Measurements from ENCODE around the gene GRN. TPM values are rescaled to one million over a fixed set of nuclear protein-coding genes. Genes with fewer than 3 reads are reported as not detected.

Gene GRN
- total and polyA plus RNA-seq, 9 of the 15 experiments (the other 6 are each of a cell fraction or from before 2014, with no cell fraction given), result 5.4 to 75.3 (median 20.7) TPM

DNA sequence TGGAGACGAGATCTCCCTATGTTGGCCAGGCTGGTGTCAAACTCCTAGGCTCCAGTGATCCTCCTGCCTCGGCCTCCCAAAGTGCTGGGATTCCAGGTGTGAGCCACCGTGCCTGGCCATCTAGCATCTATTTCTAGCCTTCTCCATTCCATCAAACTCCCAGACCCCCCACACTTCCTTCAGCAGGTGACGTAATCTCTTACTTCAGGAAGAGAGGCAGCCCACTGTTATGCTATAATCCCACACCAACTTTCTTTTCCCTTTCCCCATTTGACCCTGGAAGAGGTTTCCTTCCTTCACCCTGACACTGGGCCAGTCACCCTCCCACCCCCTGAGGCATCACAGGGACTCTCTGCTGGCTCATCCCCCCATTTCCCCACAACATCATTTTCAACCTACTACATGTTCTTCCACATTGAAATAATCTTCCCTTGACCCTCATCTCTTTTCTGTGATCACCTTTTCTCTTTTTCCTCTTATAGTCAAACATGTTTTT, 36.8 kb downstream of the GRN start:
- Histone ChIP-seq H3K27ac (ENCODE audit: extremely low read depth, low read depth, low read length) (no peak overlapping the region), H3K9ac (ENCODE audit: insufficient read depth in 1 of 2, low read depth in 2 of 2, low read length in 2 of 2) (no peak overlapping the region), H3K36me3 (ENCODE audit: control insufficient read depth, insufficient read depth, low read length) (no peaks in the 10 kb centered on the region), H3K4me2 (ENCODE audit: insufficient read depth, low read length) (no peak overlapping the region), H3K4me3 (no peak overlapping the region), H3K27me3 (ENCODE audit: control insufficient read depth in 2 of 2, insufficient read depth in 2 of 2, low read length in 2 of 2) (no peaks in the 10 kb centered on the region; a peak in 1 of 5 replicates), H4K20me1 (replicated peaks; ENCODE audit: control insufficient read depth, insufficient read depth, low read length) (no peaks in the 10 kb centered on the region), H3K4me1 (replicated peaks in 1 of 2; ENCODE audit: control insufficient read depth in 2 of 2, insufficient read depth in 2 of 2, low read length in 2 of 2) (peaks cover 11 to 37% of the 10 kb centered on the region in 2 experiments), H2AFZ (ENCODE audit: low read depth, low read length) (no peak overlapping the region), H3K9me3 (replicated peaks; ENCODE audit: control insufficient read depth, insufficient read depth, low read depth, low read length) (no peaks in the 10 kb centered on the region), H3K79me2 (ENCODE audit: control insufficient read depth, insufficient read depth, low read length) (peaks cover 7% of the 10 kb centered on the region; the same call in 2 of the 3 replicates), H3K9me1 (ENCODE audit: control insufficient read depth, insufficient read depth, low read length) (no peaks in the 10 kb centered on the region)
- no peak for DNase-seq (ENCODE audit: extremely low read depth in 1 of 4, low spot score in 3 of 4)
- intact Hi-C loops (cut with micrococcal nuclease), result no loop called here
- in situ Hi-C loops (cut with MboI), result no loop called here
- WGBS (ENCODE audit: insufficient coverage, low coverage, missing lambda C conversion rate), result 24% methylated on average over 4 of the region's 4 CpGs
- no TSS peak for BruUV-seq (replicated peaks)
- ChIA-PET POLR2A (no interaction called here), CTCF (ENCODE audit: low intra/inter-chr PET ratio) (no interaction called here)
- no peak for FAIRE-seq
- TF ChIP-seq, protein P1, sequence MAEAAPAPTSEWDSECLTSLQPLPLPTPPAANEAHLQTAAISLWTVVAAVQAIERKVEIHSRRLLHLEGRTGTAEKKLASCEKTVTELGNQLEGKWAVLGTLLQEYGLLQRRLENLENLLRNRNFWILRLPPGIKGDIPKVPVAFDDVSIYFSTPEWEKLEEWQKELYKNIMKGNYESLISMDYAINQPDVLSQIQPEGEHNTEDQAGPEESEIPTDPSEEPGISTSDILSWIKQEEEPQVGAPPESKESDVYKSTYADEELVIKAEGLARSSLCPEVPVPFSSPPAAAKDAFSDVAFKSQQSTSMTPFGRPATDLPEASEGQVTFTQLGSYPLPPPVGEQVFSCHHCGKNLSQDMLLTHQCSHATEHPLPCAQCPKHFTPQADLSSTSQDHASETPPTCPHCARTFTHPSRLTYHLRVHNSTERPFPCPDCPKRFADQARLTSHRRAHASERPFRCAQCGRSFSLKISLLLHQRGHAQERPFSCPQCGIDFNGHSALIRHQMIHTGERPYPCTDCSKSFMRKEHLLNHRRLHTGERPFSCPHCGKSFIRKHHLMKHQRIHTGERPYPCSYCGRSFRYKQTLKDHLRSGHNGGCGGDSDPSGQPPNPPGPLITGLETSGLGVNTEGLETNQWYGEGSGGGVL (CRISPR knock-in tag; IDR thresholded peaks at IDR 0.05), result no peak
- TF ChIP-seq CBX8 (IDR thresholded peaks at IDR 0.05; ENCODE audit: borderline replicate concordance, extremely low read depth, low read depth, low read length, poor library complexity, severe bottlenecking) (no peak), ATF7 (IDR thresholded peaks at IDR 0.05) (0 out of 2 replicates have a peak, but pooled peaks have one; percentile 19)
- ATAC-seq, result no peak

Measured in K562 (cell line).